ENCODE results near the gene SOCS1. TPM values are rescaled to one million over a fixed set of nuclear protein-coding genes. Genes with fewer than 3 reads are reported as not detected.
"Not testable (repeated sequence)": the region's sequence is repeated elsewhere in the genome, so short reads cannot be mapped to it uniquely, and the experiment has no call there.

Gene SOCS1
- total and polyA plus RNA-seq, 2 experiments from 2014 or later, result 13.1 to 18.6 TPM

DNA sequence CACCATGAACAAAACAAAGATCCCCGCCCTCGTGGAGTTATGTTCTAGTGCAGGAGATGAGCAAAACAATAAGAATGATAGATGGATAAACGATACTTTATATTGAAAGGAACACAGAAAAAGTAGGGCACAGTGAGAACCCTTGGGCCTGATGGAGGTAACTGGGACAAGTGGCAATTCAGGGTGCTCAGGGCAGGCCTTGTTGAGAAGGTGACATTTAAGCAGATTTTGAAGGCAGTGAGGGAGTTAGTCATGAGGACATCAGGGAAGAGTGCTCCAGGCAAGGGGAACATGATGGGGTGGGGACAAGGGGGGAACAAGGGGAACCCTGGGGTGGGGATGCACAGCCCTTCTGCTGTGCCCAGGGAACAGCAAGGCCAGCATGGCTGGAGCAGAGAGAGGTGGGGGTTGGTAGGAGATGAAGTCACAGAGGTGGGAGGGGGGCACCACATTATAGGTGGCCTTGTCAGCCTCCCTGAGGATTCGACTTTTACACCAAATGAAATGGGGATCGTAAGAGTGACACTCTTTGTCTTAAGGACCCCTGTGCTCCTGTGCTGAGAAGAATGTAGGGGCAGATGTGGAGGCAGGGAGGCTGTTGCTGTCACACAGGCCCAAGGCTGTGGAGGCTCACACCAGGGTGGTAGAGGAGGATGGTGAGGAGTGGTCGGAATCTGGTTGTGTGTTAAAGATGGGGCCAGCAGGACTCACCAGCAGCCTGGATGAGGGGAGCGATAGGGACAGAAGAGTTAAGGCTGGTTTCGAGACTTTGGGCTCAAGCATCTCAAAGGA lies 34.3 kb upstream of the SOCS1 start:
- DNase-seq (ENCODE audit: low spot score), result no peak
- no peak overlapping the region for H3K4me3 ChIP-seq
- no peak overlapping the region for H2AFZ ChIP-seq
- no peaks in the 10 kb centered on the region for H4K20me1 ChIP-seq (ENCODE audit: insufficient read depth, poor library complexity, severe bottlenecking)
- 95% methylated on average over 8 of the region's 8 CpGs for WGBS (ENCODE audit: low lambda C conversion rate, missing lambda C conversion rate)
- TF ChIP-seq, protein P1, sequence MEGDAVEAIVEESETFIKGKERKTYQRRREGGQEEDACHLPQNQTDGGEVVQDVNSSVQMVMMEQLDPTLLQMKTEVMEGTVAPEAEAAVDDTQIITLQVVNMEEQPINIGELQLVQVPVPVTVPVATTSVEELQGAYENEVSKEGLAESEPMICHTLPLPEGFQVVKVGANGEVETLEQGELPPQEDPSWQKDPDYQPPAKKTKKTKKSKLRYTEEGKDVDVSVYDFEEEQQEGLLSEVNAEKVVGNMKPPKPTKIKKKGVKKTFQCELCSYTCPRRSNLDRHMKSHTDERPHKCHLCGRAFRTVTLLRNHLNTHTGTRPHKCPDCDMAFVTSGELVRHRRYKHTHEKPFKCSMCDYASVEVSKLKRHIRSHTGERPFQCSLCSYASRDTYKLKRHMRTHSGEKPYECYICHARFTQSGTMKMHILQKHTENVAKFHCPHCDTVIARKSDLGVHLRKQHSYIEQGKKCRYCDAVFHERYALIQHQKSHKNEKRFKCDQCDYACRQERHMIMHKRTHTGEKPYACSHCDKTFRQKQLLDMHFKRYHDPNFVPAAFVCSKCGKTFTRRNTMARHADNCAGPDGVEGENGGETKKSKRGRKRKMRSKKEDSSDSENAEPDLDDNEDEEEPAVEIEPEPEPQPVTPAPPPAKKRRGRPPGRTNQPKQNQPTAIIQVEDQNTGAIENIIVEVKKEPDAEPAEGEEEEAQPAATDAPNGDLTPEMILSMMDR (IDR thresholded peaks at IDR 0.05; ENCODE audit: poor library complexity), result no peak
- TF ChIP-seq EZH2phosphoT487 (IDR thresholded peaks at IDR 0.05; ENCODE audit: low read depth, severe bottlenecking, unreplicated experiment), result no peak
- TF ChIP-seq EZH2 (IDR thresholded peaks at IDR 0.05; ENCODE audit: borderline replicate concordance), result no peak
- H3K79me2 ChIP-seq, result no peaks in the 10 kb centered on the region
- no peaks in the 10 kb centered on the region for H3K9me3 ChIP-seq (ENCODE audit: low read depth)
- no peak overlapping the region for H3K4me2 ChIP-seq
- no peak overlapping the region for H3K27ac ChIP-seq
- H3K27me3 ChIP-seq, result no peaks in the 10 kb centered on the region
- no peaks in the 10 kb centered on the region for H3K36me3 ChIP-seq (replicated peaks; ENCODE audit: insufficient read depth, low read depth)
- peaks cover 2% of the 10 kb centered on the region for H3K4me1 ChIP-seq (ENCODE audit: insufficient read depth)
- H3K9me2 ChIP-seq (replicated peaks; ENCODE audit: insufficient read depth), result no peaks in the 10 kb centered on the region

DNA sequence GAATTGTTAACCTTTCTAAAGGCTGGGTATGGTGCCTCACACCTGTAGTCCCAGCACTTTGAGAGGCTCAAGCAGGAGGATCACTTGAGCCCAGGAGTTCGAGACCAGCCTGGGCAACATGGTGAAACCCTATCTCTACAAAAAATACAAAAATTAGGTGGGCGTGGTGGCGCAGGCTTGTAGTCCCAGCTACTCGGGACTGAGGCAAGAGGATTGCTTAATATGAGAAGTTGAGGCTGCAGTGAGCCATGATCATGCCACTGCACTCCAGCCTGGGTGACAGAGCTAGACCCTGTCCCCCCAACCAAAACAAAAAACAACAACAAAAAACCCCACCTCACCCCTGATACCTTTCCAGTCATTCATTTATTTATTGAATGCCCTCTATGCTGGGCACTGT lies 33.7 kb upstream of the SOCS1 start:
- H4K20me1 ChIP-seq (ENCODE audit: insufficient read depth, poor library complexity, severe bottlenecking); H3K79me2 ChIP-seq; H3K36me3 ChIP-seq (replicated peaks; ENCODE audit: insufficient read depth, low read depth); H3K27me3 ChIP-seq; H3K27ac ChIP-seq; H3K4me2 ChIP-seq; H3K9me2 ChIP-seq (replicated peaks; ENCODE audit: insufficient read depth); H3K4me3 ChIP-seq; DNase-seq (ENCODE audit: low spot score); H2AFZ ChIP-seq; H3K9me3 ChIP-seq (ENCODE audit: low read depth); H3K4me1 ChIP-seq (ENCODE audit: insufficient read depth): not testable (repeated sequence)
- 98% methylated on average over 4 of the region's 4 CpGs for WGBS (ENCODE audit: low lambda C conversion rate, missing lambda C conversion rate)

DNA sequence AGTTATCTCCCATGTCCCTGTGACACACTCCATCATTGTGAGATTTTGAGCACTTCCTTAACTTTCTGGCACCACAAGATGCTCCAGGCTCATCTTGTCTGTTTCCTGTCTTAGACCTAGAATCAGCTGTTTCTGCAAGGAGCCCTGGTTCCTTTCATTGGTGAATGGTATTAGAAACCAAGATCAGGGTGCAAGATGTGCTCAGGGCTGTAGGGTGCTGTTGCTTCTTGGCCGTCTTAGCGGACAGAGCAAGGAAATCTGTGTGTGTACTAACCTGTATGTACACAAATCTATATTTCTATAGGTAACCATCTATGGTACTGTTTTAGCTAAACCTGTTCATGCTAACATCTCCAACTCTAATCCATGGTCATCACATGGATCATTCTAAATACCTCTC lies 33.2 kb upstream of the SOCS1 start:
- DNase-seq (ENCODE audit: low spot score), result no peak
- WGBS (ENCODE audit: low lambda C conversion rate, missing lambda C conversion rate), result 98% methylated on average over 2 of the region's 2 CpGs
- TF ChIP-seq, protein P1 (IDR thresholded peaks at IDR 0.05; ENCODE audit: poor library complexity), result no peak
- TF ChIP-seq EZH2phosphoT487 (IDR thresholded peaks at IDR 0.05; ENCODE audit: low read depth, severe bottlenecking, unreplicated experiment) (no peak), EZH2 (IDR thresholded peaks at IDR 0.05; ENCODE audit: borderline replicate concordance) (no peak)
- no peaks in the 10 kb centered on the region for H3K9me2 ChIP-seq (replicated peaks; ENCODE audit: insufficient read depth)
- H3K9me3 ChIP-seq (ENCODE audit: low read depth), result no peaks in the 10 kb centered on the region
- H3K4me2 ChIP-seq, result no peak overlapping the region
- H3K36me3 ChIP-seq (replicated peaks; ENCODE audit: insufficient read depth, low read depth), result no peaks in the 10 kb centered on the region
- H3K4me1 ChIP-seq (ENCODE audit: insufficient read depth), result no peaks in the 10 kb centered on the region
- no peak overlapping the region for H2AFZ ChIP-seq
- no peaks in the 10 kb centered on the region for H3K79me2 ChIP-seq
- no peak overlapping the region for H3K4me3 ChIP-seq
- H4K20me1 ChIP-seq (ENCODE audit: insufficient read depth, poor library complexity, severe bottlenecking), result no peaks in the 10 kb centered on the region
- no peak overlapping the region for H3K27ac ChIP-seq
- H3K27me3 ChIP-seq, result no peaks in the 10 kb centered on the region

DNA sequence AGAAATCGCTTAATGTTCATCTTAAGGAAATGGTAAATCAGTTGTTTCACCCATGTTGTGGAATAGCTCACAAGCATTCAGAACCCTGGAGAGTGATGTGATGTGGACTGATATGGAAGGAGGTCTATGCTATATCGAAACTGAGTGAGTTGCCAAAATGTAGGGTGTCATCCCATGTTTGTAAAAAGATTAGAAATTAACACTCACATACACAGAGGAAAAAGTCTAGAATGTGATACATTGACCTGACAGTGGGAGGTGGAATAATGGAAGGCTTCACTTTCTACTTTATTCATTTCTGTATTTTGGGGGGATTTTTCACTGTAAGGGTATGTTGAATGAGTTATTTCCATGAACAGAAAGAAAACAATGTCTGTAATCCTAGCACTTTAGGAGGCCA lies 29.8 kb upstream of the SOCS1 start:
- no peaks in the 10 kb centered on the region for H3K36me3 ChIP-seq (replicated peaks; ENCODE audit: insufficient read depth, low read depth)
- H3K27ac ChIP-seq, result no peak overlapping the region
- H3K27me3 ChIP-seq, result no peaks in the 10 kb centered on the region
- no peak overlapping the region for H3K4me3 ChIP-seq
- H3K4me2 ChIP-seq, result no peak overlapping the region
- no peaks in the 10 kb centered on the region for H3K9me3 ChIP-seq (ENCODE audit: low read depth)
- H3K9me2 ChIP-seq (replicated peaks; ENCODE audit: insufficient read depth), result no peaks in the 10 kb centered on the region
- no peak for DNase-seq (ENCODE audit: low spot score)
- H2AFZ ChIP-seq, result no peak overlapping the region
- H3K4me1 ChIP-seq (ENCODE audit: insufficient read depth), result no peaks in the 10 kb centered on the region
- WGBS (ENCODE audit: low lambda C conversion rate, missing lambda C conversion rate), result 91% methylated on average over 2 of the region's 2 CpGs
- no peaks in the 10 kb centered on the region for H3K79me2 ChIP-seq
- TF ChIP-seq EZH2 (IDR thresholded peaks at IDR 0.05; ENCODE audit: borderline replicate concordance), result no peak
- TF ChIP-seq, protein P1 (IDR thresholded peaks at IDR 0.05; ENCODE audit: poor library complexity), result no peak
- no peak for TF ChIP-seq EZH2phosphoT487 (IDR thresholded peaks at IDR 0.05; ENCODE audit: low read depth, severe bottlenecking, unreplicated experiment)
- no peaks in the 10 kb centered on the region for H4K20me1 ChIP-seq (ENCODE audit: insufficient read depth, poor library complexity, severe bottlenecking)
